Glomerular endothelial cell (primary cell): ENCODE data around the gene EBLN2. TPM values are rescaled to one million over a fixed set of nuclear protein-coding genes. Genes with fewer than 3 reads are reported as not detected.
A peak's percentile ranks its signal among the peaks of the same experiment; 100 is the strongest.

Source experiments
- DNase-seq: peaks from one replicate; pipeline ENCODE4 v3.0.0-alpha.2; 2011; ENCODE audit warnings: low read depth, low spot score; ENCODE audit errors: extremely low read depth
- total RNA-seq: library from RNA; depleted of rRNA; stranded (reverse); fragments of >200 nt; gene quantifications from 2 replicates; pipeline ENCODE4 v1.2.3, GENCODE V29; 2015

Gene EBLN2
- total RNA-seq, 1 donor from 2014 or later: 4.9 TPM

GRCh38 chr3:73100741-73101559, 39.5 kb downstream of the EBLN2 start:
- peak; percentile 44 for DNase-seq

GRCh38 chr3:73101881-73102280, 40.4 kb downstream of the EBLN2 start:
- DNase-seq: no peak

GRCh38 chr3:73107215-73107614, 45.8 kb downstream of the EBLN2 start:
- no peak for DNase-seq

- DNase-seq: no peak
These were observed 46.3 kb downstream of the EBLN2 start for GRCh38 chr3:73107676-73108187.

GRCh38 chr3:73108750-73109149, 47.3 kb downstream of the EBLN2 start:
- DNase-seq: no peak

- no peak for DNase-seq
These were observed 49.1 kb downstream of the EBLN2 start for GRCh38 chr3:73110530-73110929.

Other genes starting within 250 kb of the EBLN2 start
- 12.4 TPM in 2 replicates for gene SHQ1, start 213.2 kb upstream of the EBLN2 start, total RNA-seq
- 2.7 and 4.8 TPM in 2 replicates for gene GXYLT2, start 173.6 kb upstream of the EBLN2 start, total RNA-seq
- 33.5 and 37.0 TPM in 2 replicates for gene PPP4R2, start 64.8 kb upstream of the EBLN2 start, total RNA-seq